Nephron (organoid): ENCODE results near the gene JAM3.

Source experiments
- H3K27ac Mint-ChIP-seq, 3 experiments: 2 replicates each; pipeline ENCODE4 v1.8.0; 2020; ENCODE audit warnings: mixed read lengths in 3 of 3, mild to moderate bottlenecking in 2 of 3, moderate library complexity in 1 of 3
- H3K27me3 Mint-ChIP-seq: 2 replicates; pipeline ENCODE4 v1.8.0; 2021; ENCODE audit warnings: low read depth, mild to moderate bottlenecking, moderate library complexity, mixed read lengths
- H3K36me3 Mint-ChIP-seq: 2 replicates; pipeline ENCODE4 v1.8.0; 2020; ENCODE audit warnings: low read depth, mixed read lengths
- H3K4me1 Mint-ChIP-seq: 2 replicates; pipeline ENCODE4 v1.8.0; 2020; ENCODE audit warnings: mixed read lengths
- H3K4me3 Mint-ChIP-seq, 3 experiments: 2 replicates each; pipeline ENCODE4 v1.8.0; 2020; ENCODE audit warnings: mild to moderate bottlenecking in 3 of 3, mixed read lengths in 3 of 3, moderate library complexity in 2 of 3
- H3K9me3 Mint-ChIP-seq: 2 replicates; pipeline ENCODE4 v1.8.0; 2020; ENCODE audit warnings: mixed read lengths
- CTCF ChIP-seq, 3 experiments: fragments of 200-600 bp; sonication (generic); IDR thresholded peaks; one replicate each; pipeline ENCODE4 v1.5.0; 2021; ENCODE audit warnings: antibody characterized with exemption in 3 of 3; ENCODE audit not compliant: unreplicated experiment in 3 of 3

JAM3 gene

GRCh38 chr11:134131628-134132244 is 62.9 kb downstream of the JAM3 start:
- no peak overlapping the region for H3K27ac Mint-ChIP-seq
- peaks cover 2% of the 10 kb centered on the region for H3K4me1 Mint-ChIP-seq
- H3K4me3 Mint-ChIP-seq = no peak overlapping the region
- peaks cover 56% of the 10 kb centered on the region for H3K9me3 Mint-ChIP-seq
- H3K27me3 Mint-ChIP-seq = peaks cover 3% of the 10 kb centered on the region
- H3K36me3 Mint-ChIP-seq = peaks cover 74% of the 10 kb centered on the region
- no peak for TF ChIP-seq CTCF (IDR thresholded peaks at IDR 0.05; ENCODE audit: unreplicated experiment in 3 of 3)

DNA sequence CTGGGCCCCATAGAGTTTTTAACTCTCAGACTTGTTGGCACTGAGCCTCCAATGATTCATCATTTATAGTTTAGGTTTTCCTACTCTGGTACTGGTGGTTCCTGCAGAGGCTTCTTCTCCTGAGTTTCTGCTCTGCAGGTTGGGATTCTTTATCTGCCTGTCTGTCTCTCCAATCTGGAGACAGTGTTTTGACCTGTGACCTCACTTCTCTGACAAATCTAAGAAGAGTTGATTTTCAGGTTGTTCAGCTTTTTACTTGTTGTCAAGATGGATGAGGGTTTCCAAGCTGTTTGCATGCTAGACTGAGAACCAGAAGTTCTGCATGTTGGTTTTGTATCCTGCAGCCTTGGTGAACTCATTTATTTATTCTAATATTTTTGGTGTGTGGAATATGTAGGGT is 63.9 kb downstream of the JAM3 start:
- Mint-ChIP-seq H3K9me3 (peaks cover 57% of the 10 kb centered on the region), H3K4me1 (no peaks in the 10 kb centered on the region), H3K27me3 (peaks cover 3% of the 10 kb centered on the region), H3K36me3 (peaks cover 73% of the 10 kb centered on the region), H3K27ac (no peak overlapping the region), H3K4me3 (no peak overlapping the region)
- no peak for TF ChIP-seq CTCF (IDR thresholded peaks at IDR 0.05; ENCODE audit: unreplicated experiment in 3 of 3)

GRCh38 chr11:134134167-134134566 is 65.3 kb downstream of the JAM3 start:
- no peak overlapping the region for H3K4me3 Mint-ChIP-seq

DNA sequence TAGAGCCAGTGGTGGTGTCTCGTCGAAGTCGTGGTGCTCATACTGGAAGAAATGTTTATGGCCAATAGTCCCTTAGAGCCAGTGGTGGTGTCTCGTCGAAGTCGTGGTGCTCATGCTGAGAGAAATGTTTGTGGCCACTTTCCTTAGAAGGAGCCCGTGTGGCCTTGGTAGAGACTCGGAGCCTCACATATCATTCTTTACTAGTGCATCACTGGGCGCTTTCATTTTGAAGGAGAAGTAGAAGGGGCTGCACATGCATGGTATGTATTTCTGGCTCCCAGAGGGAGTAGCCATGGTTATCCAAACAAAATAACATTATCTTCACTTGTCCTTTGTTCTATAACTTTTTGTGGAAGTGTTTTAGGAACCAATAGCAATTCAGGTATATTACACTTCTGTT is 69.5 kb downstream of the JAM3 start:
- peaks cover 58% of the 10 kb centered on the region for H3K36me3 Mint-ChIP-seq
- no peak for TF ChIP-seq CTCF (IDR thresholded peaks at IDR 0.05; ENCODE audit: unreplicated experiment in 3 of 3)
- H3K4me3 Mint-ChIP-seq = no peak overlapping the region
- no peak overlapping the region for H3K27ac Mint-ChIP-seq
- peaks cover 26% of the 10 kb centered on the region for H3K9me3 Mint-ChIP-seq
- peaks cover 9% of the 10 kb centered on the region for H3K4me1 Mint-ChIP-seq
- no peaks in the 10 kb centered on the region for H3K27me3 Mint-ChIP-seq

More at GRCh38 chr11:134134167-134134566, 65.3 kb downstream of the JAM3 start:
- Mint-ChIP-seq H3K36me3 (peaks cover 62% of the 10 kb centered on the region), H3K27ac (no peak overlapping the region), H3K4me1 (peaks cover 2% of the 10 kb centered on the region), H3K27me3 (peaks cover under 1% of the 10 kb centered on the region), H3K9me3 (peaks cover 57% of the 10 kb centered on the region)
- no peak for TF ChIP-seq CTCF (IDR thresholded peaks at IDR 0.05; ENCODE audit: unreplicated experiment in 3 of 3)

GRCh38 chr11:134139303-134139872 is 70.5 kb downstream of the JAM3 start:
- peaks cover 16% of the 10 kb centered on the region for H3K9me3 Mint-ChIP-seq
- H3K36me3 Mint-ChIP-seq = peaks cover 58% of the 10 kb centered on the region
- TF ChIP-seq CTCF (IDR thresholded peaks at IDR 0.05; ENCODE audit: unreplicated experiment in 3 of 3) = no peak
- H3K27ac Mint-ChIP-seq = peak overlapping the region in 1 of 3 experiments; percentile 16
- no peak overlapping the region for H3K4me3 Mint-ChIP-seq
- peaks cover 9% of the 10 kb centered on the region for H3K4me1 Mint-ChIP-seq
- H3K27me3 Mint-ChIP-seq = no peaks in the 10 kb centered on the region

DNA sequence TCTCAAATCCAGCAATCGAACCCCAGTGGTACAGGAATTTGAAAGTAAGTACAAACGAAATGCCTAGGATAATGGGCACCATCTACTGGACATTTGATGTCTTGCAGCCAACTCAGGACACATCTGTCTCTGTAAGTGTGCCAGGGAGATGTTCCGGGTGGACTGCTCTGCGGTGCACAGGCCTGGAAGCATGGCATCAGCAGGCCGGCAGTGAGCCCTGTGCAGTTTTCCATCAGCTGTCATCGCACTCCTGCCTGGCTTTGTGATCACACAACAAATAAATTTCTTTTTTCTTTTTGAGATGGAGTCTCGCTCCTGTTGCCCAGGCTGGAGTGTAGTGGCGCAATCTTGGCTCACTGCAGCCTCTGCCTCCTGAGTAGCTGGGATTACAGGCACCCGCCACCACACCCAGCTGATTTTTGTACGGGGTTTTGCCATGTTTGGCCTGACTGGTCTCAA is 71.0 kb downstream of the JAM3 start:
- H3K36me3 Mint-ChIP-seq = peaks cover 58% of the 10 kb centered on the region
- H3K4me3 Mint-ChIP-seq = no peak overlapping the region
- peaks cover 9% of the 10 kb centered on the region for H3K4me1 Mint-ChIP-seq
- H3K27ac Mint-ChIP-seq = no peak overlapping the region
- H3K27me3 Mint-ChIP-seq = no peaks in the 10 kb centered on the region
- peak; percentile 81 to 86 (median 83) for TF ChIP-seq CTCF (IDR thresholded peaks at IDR 0.05; ENCODE audit: unreplicated experiment in 3 of 3)
- peaks cover 11% of the 10 kb centered on the region for H3K9me3 Mint-ChIP-seq
